OCI-LY1 (cell line): ENCODE data around the gene ST3GAL3.

ENCODE experiments used
- H2AFZ ChIP-seq: fragments of 200-600 bp; sonication (generic), shearing (Covaris generic); 2 replicates; pipeline ENCODE4 v1.6.0; 2014; ENCODE audit warnings: antibody characterized with exemption, mild to moderate bottlenecking, low read length
- H3F3A ChIP-seq: fragments of 200-600 bp; sonication (generic), shearing (Covaris generic); 2 replicates; pipeline ENCODE4 v1.6.0; 2014; ENCODE audit warnings: mild to moderate bottlenecking, antibody characterized with exemption, low read length, moderate library complexity; ENCODE audit not compliant: insufficient read depth
- H3K27ac ChIP-seq: fragments of 200-600 bp; sonication (generic); 2 replicates; pipeline ENCODE4 v1.5.1; 2014; ENCODE audit warnings: low read length, mixed run types, mild to moderate bottlenecking, low read depth; ENCODE audit not compliant: poor library complexity, severe bottlenecking
- H3K27me3 ChIP-seq: fragments of 200-600 bp; sonication (generic); 2 replicates; pipeline ENCODE4 v1.6.0; 2014; ENCODE audit warnings: antibody characterized with exemption, mild to moderate bottlenecking, low read length, moderate library complexity; ENCODE audit not compliant: insufficient read depth
- H3K36me3 ChIP-seq: fragments of 200-600 bp; sonication (generic); 2 replicates; pipeline ENCODE4 v1.6.1; 2014; ENCODE audit warnings: mild to moderate bottlenecking, antibody characterized with exemption, low read length, moderate library complexity, mixed read lengths; ENCODE audit not compliant: insufficient read depth
- H3K4me1 ChIP-seq: fragments of 200-600 bp; sonication (generic); 2 replicates; pipeline ENCODE4 v1.5.1; 2014; ENCODE audit warnings: mild to moderate bottlenecking, low read length, moderate library complexity; ENCODE audit not compliant: insufficient read depth, severe bottlenecking
- H3K4me2 ChIP-seq: fragments of 200-600 bp; sonication (generic), shearing (Covaris generic); 2 replicates; pipeline ENCODE4 v1.6.1; 2014; ENCODE audit warnings: low read length
- H3K4me3 ChIP-seq: fragments of 200-600 bp; sonication (generic); 2 replicates; pipeline ENCODE4 v1.5.1; 2014; ENCODE audit warnings: low read length, low read depth, mild to moderate bottlenecking, mixed read lengths; ENCODE audit not compliant: poor library complexity, severe bottlenecking
- H3K79me2 ChIP-seq: fragments of 200-600 bp; shearing (Covaris generic); 2 replicates; pipeline ENCODE4 v1.6.1; 2016; ENCODE audit warnings: mixed run types, low read length, mixed read lengths; ENCODE audit not compliant: insufficient read depth
- H3K9ac ChIP-seq: fragments of 200-600 bp; sonication (generic), shearing (Covaris generic); 2 replicates; pipeline ENCODE4 v1.6.1; 2014; ENCODE audit warnings: mild to moderate bottlenecking, low read length, mixed read lengths
- H3K9me2 ChIP-seq: fragments of 200-600 bp; sonication (generic), shearing (Covaris generic); 2 replicates; pipeline ENCODE4 v1.6.1; 2014; ENCODE audit warnings: low read depth, mild to moderate bottlenecking, low read length, mixed read lengths
- H3K9me3 ChIP-seq: fragments of 200-600 bp; shearing (Covaris generic); 2 replicates; pipeline ENCODE4 v1.6.1; 2014; ENCODE audit warnings: low read length, mixed read lengths
- H4K20me1 ChIP-seq: fragments of 200-600 bp; sonication (generic), shearing (Covaris generic); 2 replicates; pipeline ENCODE4 v1.6.0; 2016; ENCODE audit warnings: mild to moderate bottlenecking, low read length; ENCODE audit not compliant: insufficient read depth
- EZH2 ChIP-seq: fragments of 200-600 bp; sonication (generic), shearing (Covaris generic); IDR thresholded peaks from 2 replicates; pipeline ENCODE4 v1.8.0; 2017; ENCODE audit warnings: borderline replicate concordance, mixed run types, mild to moderate bottlenecking, antibody characterized with exemption, low read length, moderate library complexity, mixed read lengths
- TF ChIP-seq, protein P1 (sequence below): fragments of 200-600 bp; sonication (generic), shearing (Covaris generic); IDR thresholded peaks from 2 replicates; pipeline ENCODE4 v1.5.1; 2017; ENCODE audit warnings: mild to moderate bottlenecking, antibody characterized with exemption, low read length, moderate library complexity, mixed read lengths

ST3GAL3 gene

DNA sequence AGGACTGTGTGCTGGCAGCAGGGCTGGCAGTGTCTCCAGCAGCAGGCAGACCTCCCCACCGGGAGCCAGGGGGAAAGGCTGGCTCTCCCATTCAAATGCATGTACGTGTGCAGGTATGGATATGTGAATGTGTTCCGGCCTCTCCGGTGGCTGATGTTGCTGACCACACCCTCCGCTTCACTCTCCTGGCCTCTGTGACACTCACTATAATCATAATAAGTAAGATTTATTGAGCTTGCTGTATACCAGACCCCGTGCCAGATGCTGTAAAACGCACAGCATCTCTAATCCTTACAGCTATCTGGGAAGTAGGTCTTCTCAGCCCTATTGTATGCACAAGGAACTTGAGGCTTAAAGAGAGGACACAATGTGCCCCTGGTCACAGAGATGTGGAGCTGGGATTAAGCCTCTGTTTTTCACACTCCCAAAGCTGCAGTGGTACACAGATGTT, 205.7 kb downstream of the ST3GAL3 start:
- no peak overlapping the region for H3K4me3 ChIP-seq
- no peaks in the 10 kb centered on the region for H3K9me3 ChIP-seq
- no peaks in the 10 kb centered on the region for H3K79me2 ChIP-seq
- no peak overlapping the region for H3K4me2 ChIP-seq
- no peaks in the 10 kb centered on the region for H3F3A ChIP-seq
- no peaks in the 10 kb centered on the region for H3K27me3 ChIP-seq
- H3K9me2 ChIP-seq: no peaks in the 10 kb centered on the region
- no peaks in the 10 kb centered on the region for H3K4me1 ChIP-seq
- H4K20me1 ChIP-seq: no peaks in the 10 kb centered on the region
- no peaks in the 10 kb centered on the region for H3K36me3 ChIP-seq
- H2AFZ ChIP-seq: no peak overlapping the region
- no peak overlapping the region for H3K9ac ChIP-seq
- TF ChIP-seq, protein P1, sequence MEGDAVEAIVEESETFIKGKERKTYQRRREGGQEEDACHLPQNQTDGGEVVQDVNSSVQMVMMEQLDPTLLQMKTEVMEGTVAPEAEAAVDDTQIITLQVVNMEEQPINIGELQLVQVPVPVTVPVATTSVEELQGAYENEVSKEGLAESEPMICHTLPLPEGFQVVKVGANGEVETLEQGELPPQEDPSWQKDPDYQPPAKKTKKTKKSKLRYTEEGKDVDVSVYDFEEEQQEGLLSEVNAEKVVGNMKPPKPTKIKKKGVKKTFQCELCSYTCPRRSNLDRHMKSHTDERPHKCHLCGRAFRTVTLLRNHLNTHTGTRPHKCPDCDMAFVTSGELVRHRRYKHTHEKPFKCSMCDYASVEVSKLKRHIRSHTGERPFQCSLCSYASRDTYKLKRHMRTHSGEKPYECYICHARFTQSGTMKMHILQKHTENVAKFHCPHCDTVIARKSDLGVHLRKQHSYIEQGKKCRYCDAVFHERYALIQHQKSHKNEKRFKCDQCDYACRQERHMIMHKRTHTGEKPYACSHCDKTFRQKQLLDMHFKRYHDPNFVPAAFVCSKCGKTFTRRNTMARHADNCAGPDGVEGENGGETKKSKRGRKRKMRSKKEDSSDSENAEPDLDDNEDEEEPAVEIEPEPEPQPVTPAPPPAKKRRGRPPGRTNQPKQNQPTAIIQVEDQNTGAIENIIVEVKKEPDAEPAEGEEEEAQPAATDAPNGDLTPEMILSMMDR: no peak
- TF ChIP-seq EZH2: no peak
- no peak overlapping the region for H3K27ac ChIP-seq

- Histone ChIP-seq H3K27ac (no peak overlapping the region), H3K4me1 (peaks cover 6% of the 10 kb centered on the region), H3F3A (no peaks in the 10 kb centered on the region), H3K79me2 (no peaks in the 10 kb centered on the region), H4K20me1 (no peaks in the 10 kb centered on the region), H3K4me2 (no peak overlapping the region), H3K9ac (no peak overlapping the region), H3K9me2 (no peaks in the 10 kb centered on the region), H2AFZ (no peak overlapping the region), H3K9me3 (no peaks in the 10 kb centered on the region), H3K4me3 (no peak overlapping the region), H3K27me3 (no peaks in the 10 kb centered on the region), H3K36me3 (no peaks in the 10 kb centered on the region)
- no peak for TF ChIP-seq EZH2
- TF ChIP-seq, protein P1: no peak
Measured at GRCh38 chr1:43913666-43914360, 206.5 kb downstream of the ST3GAL3 start.

DNA sequence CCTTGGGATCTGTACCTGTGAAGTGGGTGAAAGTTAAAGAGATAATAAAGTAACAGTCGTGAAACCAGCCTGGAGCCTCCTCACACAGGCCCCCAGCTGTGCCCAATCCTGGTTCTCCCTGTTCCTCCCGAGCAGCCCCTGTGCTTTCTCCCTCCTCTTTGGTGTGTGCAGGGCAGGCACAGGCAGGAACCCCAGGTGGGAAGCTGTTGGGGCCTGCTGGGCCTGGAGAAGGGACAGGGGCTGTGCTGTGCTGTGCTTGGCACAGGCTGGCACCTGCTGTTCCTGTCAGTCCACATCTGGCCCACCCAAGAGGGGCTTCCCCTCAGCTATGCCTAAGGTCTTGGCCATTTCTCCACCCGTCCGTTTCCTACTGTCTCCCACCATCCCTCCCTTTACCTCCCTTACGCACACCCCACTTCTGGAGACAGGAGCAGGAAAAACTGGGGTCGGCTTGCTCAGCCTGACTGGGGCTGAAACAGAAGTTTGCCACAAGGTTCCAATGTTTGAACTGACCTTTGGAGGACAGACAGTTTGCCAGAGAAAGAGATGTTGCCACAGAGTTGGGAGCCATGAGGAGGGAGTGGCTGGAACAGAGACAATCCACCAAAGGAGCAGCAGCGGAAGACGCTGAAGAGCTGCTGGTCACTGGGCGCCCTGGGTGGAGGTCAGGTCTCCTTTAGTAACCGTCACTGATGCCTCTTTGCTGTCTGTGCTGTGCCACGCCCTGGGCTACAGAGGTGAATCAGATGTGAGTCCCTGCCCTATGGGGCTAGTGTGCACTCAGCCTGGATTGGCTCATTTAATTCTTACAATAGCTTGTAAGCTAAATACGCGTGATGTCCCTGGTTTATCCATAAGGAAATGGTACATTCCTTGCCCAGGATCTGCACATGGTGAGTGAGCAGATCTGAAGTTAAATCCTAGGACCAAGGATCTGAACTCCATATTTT, 207.5 kb downstream of the ST3GAL3 start:
- no peak overlapping the region for H3K27ac ChIP-seq
- no peak overlapping the region for H3K4me2 ChIP-seq
- no peak overlapping the region for H3K4me3 ChIP-seq
- peaks cover 13% of the 10 kb centered on the region for H3K4me1 ChIP-seq
- TF ChIP-seq, protein P1: no peak
- no peak for TF ChIP-seq EZH2
- H3K36me3 ChIP-seq: no peaks in the 10 kb centered on the region
- H3K9me3 ChIP-seq: no peaks in the 10 kb centered on the region
- H3K79me2 ChIP-seq: no peaks in the 10 kb centered on the region
- no peaks in the 10 kb centered on the region for H3F3A ChIP-seq
- H3K27me3 ChIP-seq: no peaks in the 10 kb centered on the region
- no peaks in the 10 kb centered on the region for H4K20me1 ChIP-seq
- no peaks in the 10 kb centered on the region for H3K9me2 ChIP-seq
- H2AFZ ChIP-seq: no peak overlapping the region
- no peak overlapping the region for H3K9ac ChIP-seq
